Suprapubic skin (tissue), 4 donors: ENCODE measurements around the gene FOXM1. TPM values are rescaled to one million over a fixed set of nuclear protein-coding genes. Genes with fewer than 3 reads are reported as not detected.
A peak's percentile ranks its signal among the peaks of the same experiment; 100 is the strongest.

Experiments used
- DNase-seq, 2 donors: peaks; one replicate each; pipeline ENCODE4 v3.0.0-alpha.2; 2019; ENCODE audit warnings: low spot score in 2 of 2
- H3K27ac ChIP-seq: fragments of 200-600 bp; sonication (generic); one replicate; pipeline ENCODE4 v1.5.1; 2019
- H3K27me3 ChIP-seq: fragments of 200-600 bp; sonication (generic); one replicate; pipeline ENCODE4 v1.5.1; 2019
- H3K36me3 ChIP-seq: fragments of 200-600 bp; sonication (generic); one replicate; pipeline ENCODE4 v1.5.1; 2019
- H3K4me1 ChIP-seq: fragments of 200-600 bp; sonication (generic); one replicate; pipeline ENCODE4 v1.5.1; 2019
- H3K4me3 ChIP-seq: fragments of 200-600 bp; sonication (generic); one replicate; pipeline ENCODE4 v1.5.1; 2019; ENCODE audit warnings: mild to moderate bottlenecking
- H3K9me3 ChIP-seq: fragments of 200-600 bp; sonication (generic); one replicate; pipeline ENCODE4 v1.5.1; 2019
- CTCF ChIP-seq, 2 donors: fragments of 200-600 bp in 1 of 2; fragments of 450-650 bp in 1 of 2; sonication (generic) in 1 of 2; IDR thresholded peaks; one replicate each; pipeline ENCODE4 v1.5.1; 2016 to 2019; ENCODE audit warnings: antibody characterized with exemption in 2 of 2, mild to moderate bottlenecking in 1 of 2, moderate library complexity in 1 of 2
- EP300 ChIP-seq: sonication (generic); formaldehyde crosslinking; IDR thresholded peaks from one replicate; pipeline ENCODE4 v1.6.1; 2017; ENCODE audit warnings: antibody characterized with exemption
- POLR2A ChIP-seq, 2 donors: fragments of 450-650 bp; IDR thresholded peaks; one replicate each; pipeline ENCODE4 v1.6.1; 2017; ENCODE audit warnings: antibody characterized with exemption in 2 of 2, mild to moderate bottlenecking in 2 of 2, moderate library complexity in 2 of 2
- POLR2AphosphoS5 ChIP-seq, 3 donors: sonication (generic); formaldehyde crosslinking; IDR thresholded peaks; one replicate each; pipeline ENCODE4 v1.6.1; 2017; ENCODE audit warnings: antibody characterized with exemption in 3 of 3
- WGBS: methylation state at CpG from one replicate; pipeline ENCODE4 v1.1.5; 2018; 5-methylcytosine and 5-hydroxymethylcytosine counted together
- total RNA-seq, 4 donors: library from RNA; depleted of rRNA; stranded (reverse); fragments of >200 nt; gene quantifications; one replicate each; pipeline ENCODE4 v1.1.0, GENCODE V29; 2016

FOXM1 gene
- total RNA-seq, 4 donors from 2014 or later = 4.1 to 9.2 (median 7.1) TPM

DNA sequence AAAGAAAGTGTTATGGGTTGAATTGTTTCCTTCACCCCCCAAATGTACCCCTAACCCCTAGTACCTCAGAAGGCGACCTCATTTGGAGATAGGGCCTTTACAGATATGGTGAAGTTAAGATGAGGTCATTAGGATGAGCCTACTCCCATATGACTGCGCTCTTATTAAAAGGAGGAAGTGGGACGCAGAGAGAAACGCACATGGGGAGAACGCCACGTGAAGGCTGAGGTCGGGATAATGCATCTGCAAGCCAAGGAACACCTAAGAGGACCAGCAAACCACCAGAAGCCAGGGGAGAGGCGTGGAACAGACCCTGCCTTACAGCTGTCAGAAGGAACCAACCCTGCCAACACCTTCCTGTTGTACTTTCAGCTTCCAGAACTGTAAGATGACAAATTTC is 40.4 kb downstream of the FOXM1 start:
- H3K4me3 ChIP-seq = no peak overlapping the region
- peaks cover 13% of the 10 kb centered on the region for H3K36me3 ChIP-seq
- no peaks in the 10 kb centered on the region for H3K27me3 ChIP-seq
- DNase-seq = no peak
- H3K4me1 ChIP-seq = peaks cover 27% of the 10 kb centered on the region
- no peaks in the 10 kb centered on the region for H3K9me3 ChIP-seq
- H3K27ac ChIP-seq = no peak overlapping the region
- TF ChIP-seq POLR2AphosphoS5 (IDR thresholded peaks at IDR 0.05) (no peak), EP300 (no peak), CTCF (IDR thresholded peaks at IDR 0.05) (no peak), POLR2A (IDR thresholded peaks at IDR 0.05) (no peak)
- WGBS = 84% methylated on average over 8 of the region's 8 CpGs

DNA sequence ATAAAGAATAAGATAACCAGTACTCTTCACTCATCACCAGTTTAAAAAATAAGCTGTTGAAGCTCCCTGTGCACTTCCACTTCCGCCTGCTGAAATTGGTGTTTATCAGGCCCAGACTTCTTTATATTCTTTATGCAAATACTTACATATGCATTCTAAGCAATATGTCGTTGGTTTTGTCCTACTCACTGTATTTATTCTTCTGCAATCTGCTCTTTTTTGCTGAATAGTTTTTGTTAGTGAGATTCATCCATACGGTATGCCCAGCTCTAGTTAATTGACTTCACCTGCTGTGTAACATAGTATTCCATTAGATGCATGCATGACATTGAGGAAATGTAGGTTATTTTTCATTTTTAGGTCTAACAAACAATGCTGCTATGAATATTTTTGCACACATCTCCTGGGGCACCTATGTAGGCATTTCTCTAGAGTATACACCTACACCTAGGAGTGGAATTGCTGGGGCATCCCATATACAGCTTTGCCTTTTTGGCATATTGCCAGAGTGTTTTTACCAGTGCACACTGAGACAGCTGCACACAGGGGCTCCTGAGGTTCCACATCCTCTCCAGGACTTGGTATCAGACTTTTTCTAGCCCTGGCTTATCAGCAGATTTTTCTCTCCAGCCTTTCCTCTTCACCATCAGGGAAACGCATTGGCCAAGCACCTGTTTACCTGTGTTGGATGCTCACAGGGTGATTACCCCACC is 41.1 kb downstream of the FOXM1 start:
- no peaks in the 10 kb centered on the region for H3K9me3 ChIP-seq

GRCh38 chr12:2834581-2835491 is 42.1 kb downstream of the FOXM1 start, which contains the start of gene NRIP2:
TSS of gene NRIP2 (minus strand) at chr12:2835035. CDS start at chr12:2834983, 52 bp downstream.
- WGBS = 29% methylated on average over 32 of the region's 32 CpGs
- peak within 1 kb of the TSS; percentile 5 for H3K4me3 ChIP-seq
- TF ChIP-seq CTCF (IDR thresholded peaks at IDR 0.05) = no peak
- no peak for TF ChIP-seq POLR2A (IDR thresholded peaks at IDR 0.05)
- no peak for TF ChIP-seq POLR2AphosphoS5 (IDR thresholded peaks at IDR 0.05)
- TF ChIP-seq EP300 = no peak
- no peak for DNase-seq
- no peak within 1 kb of the TSS for H3K27ac ChIP-seq
- H3K9me3 ChIP-seq = no peaks in the 10 kb centered on the region
- peaks cover 27% of the 10 kb centered on the region for H3K4me1 ChIP-seq
- peaks cover 30% of the 10 kb centered on the region for H3K36me3 ChIP-seq
- H3K27me3 ChIP-seq = no peaks in the 10 kb centered on the region

More for the DNA sequence above, 41.1 kb downstream of the FOXM1 start:
- WGBS = 70% methylated on average over 4 of the region's 4 CpGs
- Histone ChIP-seq H3K4me1 (peaks cover 27% of the 10 kb centered on the region), H3K4me3 (no peak overlapping the region), H3K27me3 (no peaks in the 10 kb centered on the region), H3K27ac (no peak overlapping the region), H3K36me3 (peaks cover 20% of the 10 kb centered on the region)
- TF ChIP-seq POLR2A (IDR thresholded peaks at IDR 0.05) = no peak
- TF ChIP-seq CTCF (IDR thresholded peaks at IDR 0.05) = no peak
- no peak for TF ChIP-seq EP300
- no peak for TF ChIP-seq POLR2AphosphoS5 (IDR thresholded peaks at IDR 0.05)
- no peak for DNase-seq

DNA sequence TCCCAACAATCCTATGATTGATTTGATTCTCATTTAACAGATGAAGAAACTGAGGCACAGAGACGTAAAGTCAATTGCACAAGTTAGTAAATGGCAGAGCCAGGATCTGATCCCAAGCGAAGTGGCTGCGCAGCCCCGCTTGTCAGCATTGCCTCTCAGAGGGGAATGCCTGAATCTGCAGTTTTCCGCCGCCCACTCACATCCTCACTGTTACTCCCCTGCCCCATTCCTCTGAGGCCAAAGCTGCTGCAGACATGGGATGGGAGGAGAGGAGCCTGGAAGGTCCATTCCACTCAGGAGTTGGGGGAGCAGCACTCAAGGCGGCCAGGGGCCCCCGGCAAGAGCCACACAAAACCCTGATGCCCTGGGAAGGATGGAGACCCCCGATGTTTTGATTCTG is 43.2 kb downstream of the FOXM1 start:
- no peaks in the 10 kb centered on the region for H3K9me3 ChIP-seq
- no peak overlapping the region for H3K4me3 ChIP-seq
- WGBS = 78% methylated on average over 9 of the region's 9 CpGs
- H3K27me3 ChIP-seq = no peaks in the 10 kb centered on the region
- peaks cover 37% of the 10 kb centered on the region for H3K36me3 ChIP-seq
- no peak overlapping the region for H3K27ac ChIP-seq
- DNase-seq = no peak
- no peak for TF ChIP-seq POLR2A (IDR thresholded peaks at IDR 0.05)
- no peak for TF ChIP-seq POLR2AphosphoS5 (IDR thresholded peaks at IDR 0.05)
- no peak for TF ChIP-seq EP300
- TF ChIP-seq CTCF (IDR thresholded peaks at IDR 0.05) = no peak
- peaks cover 27% of the 10 kb centered on the region for H3K4me1 ChIP-seq

- Histone ChIP-seq H3K4me3 (no peak overlapping the region), H3K36me3 (peaks cover 42% of the 10 kb centered on the region), H3K27ac (no peak overlapping the region), H3K27me3 (no peaks in the 10 kb centered on the region), H3K9me3 (no peaks in the 10 kb centered on the region), H3K4me1 (peaks cover 27% of the 10 kb centered on the region)
- no peak for DNase-seq
- TF ChIP-seq CTCF (IDR thresholded peaks at IDR 0.05) = no peak
- TF ChIP-seq POLR2A (IDR thresholded peaks at IDR 0.05) = no peak
- no peak for TF ChIP-seq EP300
- no peak for TF ChIP-seq POLR2AphosphoS5 (IDR thresholded peaks at IDR 0.05)
- 32% methylated on average over 5 of the region's 5 CpGs for WGBS
Observed at GRCh38 chr12:2833327-2833726, 43.6 kb downstream of the FOXM1 start.
